HL-60 (cell line): ENCODE results near the gene REEP2.

Experiments
- CTCF ChIP-seq: IDR thresholded peaks from one replicate; pipeline ENCODE4 v1.5.1; 2011; ENCODE audit warnings: low read length, control low read depth, inconsistent platforms; ENCODE audit not compliant: insufficient read depth
- POLR2AphosphoS5 ChIP-seq: IDR thresholded peaks from 2 replicates; pipeline ENCODE4 v1.6.1; 2012; ENCODE audit warnings: low read depth

- TF ChIP-seq CTCF = no peak
- TF ChIP-seq POLR2AphosphoS5 = no peak
These were observed 38.1 kb downstream of the REEP2 start for GRCh38 chr5:138476918-138477317.
